ENCODE data around the gene HMGCS1.

DNA sequence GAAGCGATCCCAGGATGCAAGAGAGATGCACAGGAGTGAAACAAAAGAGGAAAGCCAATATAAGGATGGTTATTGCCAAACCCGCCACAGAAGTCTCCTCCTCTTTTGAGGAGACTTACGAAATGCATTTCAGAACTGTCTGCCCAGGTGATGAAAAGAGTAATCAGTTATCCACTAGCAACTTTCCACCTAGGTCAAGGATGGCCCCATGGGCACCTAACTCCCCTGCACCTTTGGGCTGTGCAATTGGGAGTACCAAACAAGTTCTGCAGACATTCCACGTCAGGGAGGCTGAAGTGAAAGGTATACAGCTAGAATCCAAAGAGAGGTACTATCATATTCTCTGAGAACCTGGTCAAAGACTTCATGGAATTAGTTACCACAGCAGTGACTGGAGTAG lies 25.7 kb downstream of the HMGCS1 start:
- TF ChIP-seq, protein P1, sequence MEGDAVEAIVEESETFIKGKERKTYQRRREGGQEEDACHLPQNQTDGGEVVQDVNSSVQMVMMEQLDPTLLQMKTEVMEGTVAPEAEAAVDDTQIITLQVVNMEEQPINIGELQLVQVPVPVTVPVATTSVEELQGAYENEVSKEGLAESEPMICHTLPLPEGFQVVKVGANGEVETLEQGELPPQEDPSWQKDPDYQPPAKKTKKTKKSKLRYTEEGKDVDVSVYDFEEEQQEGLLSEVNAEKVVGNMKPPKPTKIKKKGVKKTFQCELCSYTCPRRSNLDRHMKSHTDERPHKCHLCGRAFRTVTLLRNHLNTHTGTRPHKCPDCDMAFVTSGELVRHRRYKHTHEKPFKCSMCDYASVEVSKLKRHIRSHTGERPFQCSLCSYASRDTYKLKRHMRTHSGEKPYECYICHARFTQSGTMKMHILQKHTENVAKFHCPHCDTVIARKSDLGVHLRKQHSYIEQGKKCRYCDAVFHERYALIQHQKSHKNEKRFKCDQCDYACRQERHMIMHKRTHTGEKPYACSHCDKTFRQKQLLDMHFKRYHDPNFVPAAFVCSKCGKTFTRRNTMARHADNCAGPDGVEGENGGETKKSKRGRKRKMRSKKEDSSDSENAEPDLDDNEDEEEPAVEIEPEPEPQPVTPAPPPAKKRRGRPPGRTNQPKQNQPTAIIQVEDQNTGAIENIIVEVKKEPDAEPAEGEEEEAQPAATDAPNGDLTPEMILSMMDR (IDR thresholded peaks at IDR 0.05), result no peak
- TF ChIP-seq POLR2A (IDR thresholded peaks at IDR 0.05; ENCODE audit: low read depth), result no peak
- no peak for TF ChIP-seq POLR2AphosphoS5 (IDR thresholded peaks at IDR 0.05)
- no peak for TF ChIP-seq EP300 (IDR thresholded peaks at IDR 0.05)
